Measurements from ENCODE around the gene OTUD5. TPM values are rescaled to one million over a fixed set of nuclear protein-coding genes. Genes with fewer than 3 reads are reported as not detected.

Gene OTUD5
- 16.9 and 18.4 TPM in 2 replicates for total RNA-seq (2016; rRNA removed; fragmentation: Illumina TruSeq; extraction: Trizol)
- total RNA-seq (2016; cell fraction: cytosol; rRNA removed; fragmentation: Illumina TruSeq; extraction: Trizol; ENCODE audit: low read depth), result 7.3 and 7.9 TPM in 2 replicates
- total RNA-seq (2016; cell fraction: insoluble cytoplasmic fraction; rRNA removed; fragmentation: Illumina TruSeq; extraction: Trizol), result 15.3 and 18.1 TPM in 2 replicates
- total RNA-seq (2016; cell fraction: membrane; rRNA removed; fragmentation: Illumina TruSeq; extraction: Trizol), result 13.3 and 13.6 TPM in 2 replicates
- total RNA-seq (2016; cell fraction: nucleus; rRNA removed; fragmentation: Illumina TruSeq; extraction: Trizol), result 11.1 and 13.9 TPM in 2 replicates
- polyA plus RNA-seq (2011; rRNA removed), result 42.2 and 44.8 TPM in 2 replicates
- polyA plus RNA-seq (2011; cell fraction: cytosol; rRNA removed), result 29.5 and 29.7 TPM in 2 replicates
- 74.0 and 78.6 TPM in 2 replicates for polyA plus RNA-seq (2011; cell fraction: nucleus; rRNA removed)
- 30.8 and 34.7 TPM in 2 replicates for polyA plus RNA-seq (2012)
- 14.5 and 15.7 TPM in 2 replicates for polyA plus RNA-seq (2016; cell fraction: cytosol; fragmentation: Illumina TruSeq; extraction: Trizol; ENCODE audit: low read depth)
- polyA plus RNA-seq (2016; cell fraction: insoluble cytoplasmic fraction; fragmentation: Illumina TruSeq; extraction: Trizol; ENCODE audit: low read depth), result 20.0 and 25.8 TPM in 2 replicates
- 18.9 and 22.2 TPM in 2 replicates for polyA plus RNA-seq (2016; cell fraction: membrane; fragmentation: Illumina TruSeq; extraction: Trizol; ENCODE audit: low read depth)
- 32.8 and 33.6 TPM in 2 replicates for polyA plus RNA-seq (2016; cell fraction: nucleus; fragmentation: Illumina TruSeq; extraction: Trizol; ENCODE audit: insufficient read depth, low read depth)
- 40.8 and 110 TPM in 2 replicates for polyA minus RNA-seq (2011; rRNA and poly(A)+ RNA removed; ENCODE audit: low replicate concordance)
- polyA minus RNA-seq (2011; cell fraction: cytosol; rRNA and poly(A)+ RNA removed), result 20.0 and 21.9 TPM in 2 replicates
- 14.8 and 17.9 TPM in 2 replicates for polyA minus RNA-seq (2011; cell fraction: nucleus; rRNA and poly(A)+ RNA removed)
- Bru-seq, nascent RNA, result percentile 69 among the genes with signal in this experiment
- percentile 75 among the genes with signal in this experiment for BruChase-seq, experiment 1, labeled RNA remaining after a 6-hour chase
- BruChase-seq, experiment 2, labeled RNA remaining after a 2-hour chase, result percentile 70 among the genes with signal in this experiment
- long read RNA-seq, experiment 1, partial matches to known transcripts, result 3 of 9 reads
- long read RNA-seq, experiment 1, other reads (novel, unspliced or antisense), result 4 of 9 reads
- long read RNA-seq, experiment 2, transcript OTUD5-202 (9 exons, 2,692 nt), result major isoform, 38 of 115 reads
- long read RNA-seq, experiment 2, partial matches to known transcripts, result 11 of 115 reads
- long read RNA-seq, experiment 2, other reads (novel, unspliced or antisense), result 62 of 115 reads

GRCh38 chrX:48957477-48957826, at the start of gene OTUD5:
Gene OTUD5 (minus strand): TSS chrX:48957607. CDS start chrX:48957570, 37 bp downstream.
- Histone ChIP-seq H2AFZ (ENCODE audit: low read length) (no peak within 1 kb of the TSS), H3K9me3 (ENCODE audit: low read length) (no peaks in the 10 kb centered on the region), H3K4me3 (replicated peaks in 1 of 3; ENCODE audit: insufficient read depth in 1 of 3, low read depth in 2 of 3, low read length in 3 of 3) (peak within 1 kb of the TSS; percentile 62 to 81 (median 76)), H3K27ac (ENCODE audit: extremely low read length, insufficient read depth, low read length) (peak within 1 kb of the TSS; percentile 98), H3K4me2 (ENCODE audit: low read depth, low read length) (peak within 1 kb of the TSS; percentile 83), H4K20me1 (ENCODE audit: insufficient read depth, low read length) (no peaks in the 10 kb centered on the region), H3K4me1 (ENCODE audit: insufficient read depth, low read length) (peaks cover 69% of the 10 kb centered on the region), H3K27me3 (ENCODE audit: control insufficient read depth in 1 of 2, insufficient read depth in 2 of 2, low read length in 2 of 2) (no peaks in the 10 kb centered on the region), H3K79me2 (ENCODE audit: insufficient read depth, low read length) (peaks cover 44% of the 10 kb centered on the region), H3K36me3 (replicated peaks in 1 of 2; ENCODE audit: control insufficient read depth in 1 of 2, insufficient read depth in 2 of 2, low read length in 2 of 2) (peaks cover 0 to 8% of the 10 kb centered on the region in 2 experiments; a peak in 2 of 5 replicates), H3K9ac (ENCODE audit: insufficient read depth, low read depth, low read length) (peak within 1 kb of the TSS; percentile 82)
- CTCF ChIA-PET (ENCODE audit: low intra/inter-chr PET ratio, low total read pairs), result no interaction called here
- no CpG with 5 or more reads among the region's 53 CpGs for WGBS (ENCODE audit: low lambda C conversion rate)
- DNase-seq (ENCODE audit: low spot score) (peak; percentile 39), ATAC-seq (peak; percentile 32), FAIRE-seq (no peak)
- POLR2A ChIA-PET, result interaction anchor here (0.7 to 2.4 kb wide), 9 partner anchors 11 to 220 kb away, joined by 3 to 11 read pairs (median 6); partner anchors contain the start of genes GRIPAP1, HDAC6 and TFE3
- in situ Hi-C loops (cut with HindIII; ENCODE audit: extremely low pct_ligation_motif_present, low pct_unique_long_range_greater_than_20kb), result no loop called here
- BruUV-seq (replicated peaks), result no TSS peak
- intact Hi-C loops (cut with micrococcal nuclease; ENCODE audit: unreplicated experiment), result loop anchor here (5.0 kb wide), 1 partner anchor 85 kb away; the partner anchor contains the start of gene TFE3
- TF ChIP-seq ZNF709 (CRISPR knock-in tag; IDR thresholded peaks at IDR 0.05) (no peak), ZNF143 (CRISPR knock-in tag; IDR thresholded peaks at IDR 0.05) (peak; percentile 85), THAP11 (CRISPR knock-in tag; IDR thresholded peaks at IDR 0.05) (peak; percentile 41), MAX (IDR thresholded peaks at IDR 0.05) (peak; percentile 12; the same call in 1 of the 2 replicates), ZBTB2 (CRISPR knock-in tag; IDR thresholded peaks at IDR 0.05; ENCODE audit: low read depth) (0 out of 2 replicates have a peak, but pooled peaks have one; percentile 19), DRAP1 (CRISPR knock-in tag; IDR thresholded peaks at IDR 0.05) (peak; percentile 42; the same call in 1 of the 2 replicates), ZNF768 (CRISPR knock-in tag; IDR thresholded peaks at IDR 0.05) (0 out of 2 replicates have a peak, but pooled peaks have one; percentile 1), AGO2 (optimal IDR thresholded peaks at IDR 0.05; ENCODE audit: low read depth, low read length) (peak; percentile 48), YY1 (IDR thresholded peaks at IDR 0.05; ENCODE audit: insufficient read depth, insufficient replicate concordance, low read depth, low read length) (peak; percentile 54), ZNF639 (CRISPR knock-in tag; conservative IDR thresholded peaks at IDR 0.05) (peak; percentile 31; the same call in 1 of the 2 replicates), GATAD1 (CRISPR knock-in tag; IDR thresholded peaks at IDR 0.05) (peak; percentile 40; the same call in 1 of the 2 replicates), DMTF1 (CRISPR knock-in tag; IDR thresholded peaks at IDR 0.05) (peak; percentile 97; the same call in 1 of the 2 replicates)
